PC-3 (cell line): Measurements from ENCODE around the gene EDNRB. TPM values are rescaled to one million over a fixed set of nuclear protein-coding genes. Genes with fewer than 3 reads are reported as not detected.

Source experiments
- ATAC-seq: fragments of 200-7000 bp; cut with Tn5 transposase; 2 replicates; pipeline ENCODE4 v1.9.1; 2020; ENCODE audit warnings: mild to moderate bottlenecking, moderate library complexity
- BruUV-seq: library from RNA; stranded (reverse); fragments of 400-500 nt; replicated peaks from 2 replicates; lab custom pipeline; 2021; lab: Mats Ljungman, UMichigan
- CTCF ChIA-PET: fragments of 300-600 bp; sonication (Branson Sonifier 250); formaldehyde crosslinking; loops from one replicate; lab custom pipeline; 2022; ENCODE audit warnings: antibody characterized with exemption; lab: Charles Lee
- POLR2A ChIA-PET: fragments of 300-600 bp; sonication (Branson Sonifier 250); formaldehyde crosslinking; loops from one replicate; lab custom pipeline; 2022; ENCODE audit warnings: antibody characterized with exemption; ENCODE audit not compliant: unreplicated experiment; lab: Charles Lee
- DNase-seq: peaks from one replicate; pipeline ENCODE4 v3.0.0-alpha.2; 2015
- H2AFZ ChIP-seq: fragments of 300-600 bp; sonication (generic); 2 replicates; pipeline ENCODE4 v1.6.0; 2016; ENCODE audit warnings: antibody characterized with exemption, low read length
- H3F3A ChIP-seq: fragments of 300-600 bp; sonication (generic); one replicate; pipeline ENCODE4 v1.6.0; 2017; ENCODE audit warnings: antibody characterized with exemption, low read length, control low read depth, mild to moderate bottlenecking; ENCODE audit not compliant: unreplicated experiment
- H3K27ac ChIP-seq: fragments of 300-600 bp; sonication (generic); 2 replicates; pipeline ENCODE4 v1.5.1; 2016; ENCODE audit warnings: mild to moderate bottlenecking, low read length
- H3K27me3 ChIP-seq: fragments of 300-600 bp; sonication (generic); 2 replicates; pipeline ENCODE4 v1.6.1; 2016; ENCODE audit warnings: low read length, mixed read lengths
- H3K36me3 ChIP-seq: fragments of 300-600 bp; sonication (generic); 2 replicates; pipeline ENCODE4 v1.6.1; 2016; ENCODE audit warnings: low read depth, mixed run types, low read length, mixed read lengths
- H3K4me1 ChIP-seq: fragments of 300-600 bp; sonication (generic); 2 replicates; pipeline ENCODE4 v1.5.1; 2016; ENCODE audit warnings: low read length; ENCODE audit not compliant: insufficient read depth
- H3K4me2 ChIP-seq: fragments of 300-600 bp; sonication (generic); 2 replicates; pipeline ENCODE4 v1.6.0; 2016; ENCODE audit warnings: low read length
- H3K4me3 ChIP-seq: fragments of 300-600 bp; sonication (generic); 2 replicates; pipeline ENCODE4 v1.5.1; 2016; ENCODE audit warnings: mild to moderate bottlenecking, low read length, mixed read lengths
- H3K79me2 ChIP-seq: fragments of 300-600 bp; sonication (generic); 2 replicates; pipeline ENCODE4 v1.6.1; 2017; ENCODE audit warnings: low read length, mixed read lengths
- H3K9ac ChIP-seq: fragments of 300-600 bp; sonication (generic); 2 replicates; pipeline ENCODE4 v1.6.0; 2016; ENCODE audit warnings: mild to moderate bottlenecking, low read length
- H3K9me2 ChIP-seq: fragments of 300-600 bp; sonication (generic); replicated peaks from 2 replicates; pipeline ENCODE4 v1.6.1; 2016; ENCODE audit warnings: mixed run types, low read length, mixed read lengths
- H3K9me3 ChIP-seq: fragments of 300-600 bp; sonication (generic); 2 replicates; pipeline ENCODE4 v1.6.1; 2016; ENCODE audit warnings: low read length, mixed read lengths
- H4K20me1 ChIP-seq: fragments of 300-600 bp; sonication (generic); 2 replicates; pipeline ENCODE4 v1.6.1; 2016; ENCODE audit warnings: low read length, mixed read lengths
- EZH2 ChIP-seq: fragments of 300-600 bp; sonication (generic); IDR thresholded peaks from one replicate; pipeline ENCODE4 v1.6.1; 2017; ENCODE audit warnings: antibody characterized with exemption, mild to moderate bottlenecking, low read length; ENCODE audit not compliant: unreplicated experiment
- EZH2phosphoT487 ChIP-seq: fragments of 300-600 bp; sonication (generic); IDR thresholded peaks from 2 replicates; pipeline ENCODE4 v1.6.1; 2018; ENCODE audit warnings: mild to moderate bottlenecking, antibody characterized with exemption, low read length, borderline replicate concordance
- intact Hi-C: fragments of 100-400 bp; cut with micrococcal nuclease; formaldehyde crosslinking; loops from 2 replicates; pipeline ENCODE4 v1.9.0; 2023
- total RNA-seq: library from RNA; depleted of rRNA; stranded (reverse); fragments of >200 nt; gene quantifications from 2 replicates; pipeline ENCODE4 v1.2.3, GENCODE V29; 2014
- TF ChIP-seq, protein P1 (sequence below): fragments of 300-600 bp; sonication (generic); conservative IDR thresholded peaks from 2 replicates; pipeline ENCODE4 v1.5.1; 2017; ENCODE audit warnings: antibody characterized with exemption, low read depth, mild to moderate bottlenecking, low read length

EDNRB gene
- total RNA-seq, 1 experiment from 2014 or later: not detected

DNA sequence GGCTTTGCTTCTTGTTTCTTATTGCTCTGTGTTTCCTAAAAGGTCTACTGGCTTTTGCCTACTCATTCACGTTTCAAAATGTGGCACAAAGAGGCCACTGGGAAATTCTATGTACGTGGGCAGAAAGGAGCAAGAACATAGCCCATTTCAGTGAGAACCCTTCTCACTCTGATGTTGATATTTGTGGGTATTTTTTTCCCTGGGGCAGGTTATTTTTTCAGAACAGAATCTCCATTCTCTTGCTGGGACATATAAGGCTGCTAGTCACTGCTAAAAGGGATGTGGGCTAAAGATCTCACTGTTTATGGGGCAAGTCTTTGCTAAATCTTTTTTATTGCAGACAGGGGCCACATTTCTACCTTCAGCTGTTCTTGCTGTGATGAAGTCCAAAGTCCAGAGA is 27.1 kb downstream of the EDNRB start:
- no peaks in the 10 kb centered on the region for H4K20me1 ChIP-seq
- no peak overlapping the region for H3K4me3 ChIP-seq
- H3K9me2 ChIP-seq: no peaks in the 10 kb centered on the region
- no peak overlapping the region for H3K9ac ChIP-seq
- no peak overlapping the region for H3K4me2 ChIP-seq
- POLR2A ChIA-PET: no interaction called here
- intact Hi-C loops: loop anchor here (10.0 kb wide), 1 partner anchor 153 kb away; no protein-coding TSS in a partner anchor
- CTCF ChIA-PET: no interaction called here
- H3K4me1 ChIP-seq: no peaks in the 10 kb centered on the region; the same call in 1 of the 2 replicates
- H3K9me3 ChIP-seq: no peaks in the 10 kb centered on the region
- no peak for DNase-seq
- H3K27me3 ChIP-seq: no peaks in the 10 kb centered on the region
- H3K36me3 ChIP-seq: no peaks in the 10 kb centered on the region
- no peak for ATAC-seq
- H2AFZ ChIP-seq: no peak overlapping the region
- BruUV-seq: no TSS peak
- H3F3A ChIP-seq: no peaks in the 10 kb centered on the region
- H3K27ac ChIP-seq: no peak overlapping the region
- H3K79me2 ChIP-seq: no peaks in the 10 kb centered on the region
- TF ChIP-seq, protein P1, sequence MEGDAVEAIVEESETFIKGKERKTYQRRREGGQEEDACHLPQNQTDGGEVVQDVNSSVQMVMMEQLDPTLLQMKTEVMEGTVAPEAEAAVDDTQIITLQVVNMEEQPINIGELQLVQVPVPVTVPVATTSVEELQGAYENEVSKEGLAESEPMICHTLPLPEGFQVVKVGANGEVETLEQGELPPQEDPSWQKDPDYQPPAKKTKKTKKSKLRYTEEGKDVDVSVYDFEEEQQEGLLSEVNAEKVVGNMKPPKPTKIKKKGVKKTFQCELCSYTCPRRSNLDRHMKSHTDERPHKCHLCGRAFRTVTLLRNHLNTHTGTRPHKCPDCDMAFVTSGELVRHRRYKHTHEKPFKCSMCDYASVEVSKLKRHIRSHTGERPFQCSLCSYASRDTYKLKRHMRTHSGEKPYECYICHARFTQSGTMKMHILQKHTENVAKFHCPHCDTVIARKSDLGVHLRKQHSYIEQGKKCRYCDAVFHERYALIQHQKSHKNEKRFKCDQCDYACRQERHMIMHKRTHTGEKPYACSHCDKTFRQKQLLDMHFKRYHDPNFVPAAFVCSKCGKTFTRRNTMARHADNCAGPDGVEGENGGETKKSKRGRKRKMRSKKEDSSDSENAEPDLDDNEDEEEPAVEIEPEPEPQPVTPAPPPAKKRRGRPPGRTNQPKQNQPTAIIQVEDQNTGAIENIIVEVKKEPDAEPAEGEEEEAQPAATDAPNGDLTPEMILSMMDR: no peak
- TF ChIP-seq EZH2: no peak
- TF ChIP-seq EZH2phosphoT487: no peak

GRCh38 chr13:77891041-77891440 is 27.6 kb downstream of the EDNRB start:
- Histone ChIP-seq H3K9me3 (no peaks in the 10 kb centered on the region), H3K27ac (no peak overlapping the region), H3K79me2 (no peaks in the 10 kb centered on the region), H3K9me2 (no peaks in the 10 kb centered on the region), H3F3A (no peaks in the 10 kb centered on the region), H2AFZ (no peak overlapping the region), H4K20me1 (no peaks in the 10 kb centered on the region), H3K4me3 (no peak overlapping the region), H3K36me3 (no peaks in the 10 kb centered on the region), H3K4me1 (no peaks in the 10 kb centered on the region), H3K9ac (no peak overlapping the region), H3K4me2 (no peak overlapping the region), H3K27me3 (no peaks in the 10 kb centered on the region)
- ChIA-PET CTCF (no interaction called here), POLR2A (no interaction called here)
- DNase-seq: no peak
- ATAC-seq: no peak
- TF ChIP-seq, protein P1: no peak
- TF ChIP-seq EZH2: no peak
- intact Hi-C loops: loop anchor here (10.0 kb wide), 1 partner anchor 154 kb away; no protein-coding TSS in a partner anchor
- no TSS peak for BruUV-seq

DNA sequence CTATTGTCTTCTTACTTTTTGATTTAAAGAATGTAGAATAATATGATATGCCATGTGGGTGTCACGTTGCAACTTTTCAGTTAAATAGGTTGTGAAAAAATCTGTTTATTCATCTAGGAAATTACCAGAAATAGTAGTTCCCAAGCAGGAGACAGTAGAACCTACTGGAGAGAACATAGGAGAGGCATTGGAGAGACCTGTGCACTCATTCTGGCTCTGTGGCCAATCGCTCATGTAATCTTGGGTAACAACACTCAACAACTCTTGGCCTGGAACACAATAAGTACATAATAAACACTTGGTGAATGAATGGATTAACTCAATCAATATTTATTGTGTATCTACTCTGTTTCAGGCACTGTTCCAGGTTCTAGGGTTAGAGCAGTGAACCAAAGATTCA is 35.3 kb downstream of the EDNRB start:
- DNase-seq: no peak
- H3K4me3 ChIP-seq: no peak overlapping the region
- POLR2A ChIA-PET: no interaction called here
- intact Hi-C loops: no loop called here
- no TSS peak for BruUV-seq
- no peak overlapping the region for H3K4me2 ChIP-seq
- H3K27ac ChIP-seq: no peak overlapping the region
- H3K27me3 ChIP-seq: no peaks in the 10 kb centered on the region
- no peaks in the 10 kb centered on the region for H3F3A ChIP-seq
- H4K20me1 ChIP-seq: no peaks in the 10 kb centered on the region
- no peaks in the 10 kb centered on the region for H3K9me3 ChIP-seq
- no peak overlapping the region for H3K9ac ChIP-seq
- TF ChIP-seq EZH2: no peak
- no peaks in the 10 kb centered on the region for H3K36me3 ChIP-seq
- no peaks in the 10 kb centered on the region for H3K79me2 ChIP-seq
- no peaks in the 10 kb centered on the region for H3K9me2 ChIP-seq
- no peak overlapping the region for H2AFZ ChIP-seq
- ATAC-seq: no peak
- H3K4me1 ChIP-seq: no peaks in the 10 kb centered on the region
- CTCF ChIA-PET: no interaction called here
